GM18868 (cell line): Measurements from ENCODE around the gene ADAMTS18.
"Not testable (repeated sequence)": the region's sequence is repeated elsewhere in the genome, so short reads cannot be mapped to it uniquely, and the experiment has no call there.

Experiments used
- ATAC-seq: cut with Tn5 transposase; IDR thresholded peaks from one replicate; pipeline ENCODE4 v1.9.1; 2021; ENCODE audit warnings: mild to moderate bottlenecking, moderate library complexity; ENCODE audit not compliant: unreplicated experiment

ADAMTS18 gene

DNA sequence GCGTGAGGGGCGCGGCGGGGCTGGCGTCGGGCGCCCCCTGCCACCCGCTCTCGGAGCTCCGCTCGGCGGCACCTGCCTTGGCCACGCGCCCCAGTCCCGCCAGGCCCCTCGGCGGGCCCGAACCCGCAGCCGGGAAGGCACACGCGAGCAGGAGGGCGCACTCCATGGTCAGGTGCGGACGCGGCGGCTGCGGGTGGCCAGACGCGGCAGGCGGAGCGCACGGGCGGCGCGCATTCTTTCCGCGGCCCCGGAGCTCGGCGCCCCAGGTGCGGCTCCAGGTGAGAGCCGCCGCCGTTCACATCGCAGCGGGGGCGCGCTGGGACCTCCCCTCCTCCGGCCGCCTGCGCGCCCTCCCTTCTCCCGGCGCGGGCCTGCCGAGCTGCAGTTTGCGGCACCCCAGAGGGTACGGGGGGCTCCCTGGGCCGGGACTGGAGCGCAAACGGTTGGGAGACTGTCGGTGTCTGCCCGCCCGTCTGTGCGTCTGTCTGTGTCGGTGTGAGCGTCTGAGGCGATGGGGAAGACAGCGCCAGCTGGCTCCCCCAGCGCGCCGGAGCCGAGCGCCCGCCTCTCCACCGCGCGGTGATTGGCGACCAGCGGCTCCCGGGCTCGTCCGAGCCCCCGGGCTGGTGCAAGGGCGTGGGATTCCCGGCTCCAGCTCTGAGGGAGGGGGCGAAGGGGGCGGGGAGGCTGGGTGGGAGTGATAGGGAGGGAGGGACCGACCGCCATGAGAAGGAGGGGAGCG, at the start of gene ADAMTS18:
ADAMTS18 (minus strand) TSS at position 505 of the 742 bp plus-strand sequence; CDS start at position 166, 339 bp downstream.
- no peak for ATAC-seq

GRCh38 chr16:77480681-77481315, 46.0 kb upstream of the ADAMTS18 start:
- no peak for ATAC-seq

DNA sequence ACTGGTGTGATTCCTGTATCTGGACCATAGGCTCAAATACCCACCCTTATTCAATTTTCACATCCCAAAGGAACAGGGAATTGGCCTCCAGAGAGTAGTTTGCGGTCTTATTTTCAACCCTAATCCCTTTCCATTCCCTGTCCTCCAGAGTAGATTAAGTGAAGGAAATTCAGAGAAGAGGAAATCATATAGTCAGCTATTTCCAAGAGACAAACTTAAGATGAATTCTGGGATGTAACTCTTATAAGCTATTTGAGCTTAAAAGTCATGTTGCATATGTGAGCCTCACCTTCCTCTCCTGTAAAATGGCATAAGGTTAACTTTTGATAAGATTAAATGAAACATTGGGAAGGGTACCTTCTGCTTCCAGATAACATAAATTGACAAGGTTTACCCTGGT, 37.4 kb upstream of the ADAMTS18 start:
- no peak for ATAC-seq

- no peak for ATAC-seq
Observed at GRCh38 chr16:77470851-77471250, 36.0 kb upstream of the ADAMTS18 start.

- ATAC-seq: no peak
Observed at GRCh38 chr16:77469634-77470033, 34.8 kb upstream of the ADAMTS18 start.

- ATAC-seq: no peak
Observed at GRCh38 chr16:77468831-77469230, 34.0 kb upstream of the ADAMTS18 start.

- ATAC-seq: no peak
Observed at GRCh38 chr16:77467821-77468335, 33.0 kb upstream of the ADAMTS18 start.

DNA sequence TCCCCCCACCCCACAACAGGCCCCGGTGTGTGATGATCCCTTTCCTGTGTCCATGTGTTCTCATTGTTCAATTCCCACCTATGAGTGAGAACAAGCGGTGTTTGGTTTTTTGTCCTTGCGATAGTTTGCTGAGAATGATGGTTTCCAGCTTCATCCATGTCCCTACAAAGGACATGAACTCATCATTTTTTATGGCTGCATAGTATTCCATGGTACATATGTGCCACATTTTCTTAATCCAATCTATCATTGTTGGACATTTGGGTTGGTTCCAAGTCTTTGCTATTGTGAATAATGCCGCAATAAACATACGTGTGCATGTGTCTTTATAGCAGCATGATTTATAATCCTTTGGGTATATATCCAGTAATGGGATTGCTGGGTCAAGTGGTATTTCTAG, 28.8 kb upstream of the ADAMTS18 start:
- not testable (repeated sequence) for ATAC-seq

- ATAC-seq: no peak
Observed at GRCh38 chr16:77462894-77463293, 28.1 kb upstream of the ADAMTS18 start.

DNA sequence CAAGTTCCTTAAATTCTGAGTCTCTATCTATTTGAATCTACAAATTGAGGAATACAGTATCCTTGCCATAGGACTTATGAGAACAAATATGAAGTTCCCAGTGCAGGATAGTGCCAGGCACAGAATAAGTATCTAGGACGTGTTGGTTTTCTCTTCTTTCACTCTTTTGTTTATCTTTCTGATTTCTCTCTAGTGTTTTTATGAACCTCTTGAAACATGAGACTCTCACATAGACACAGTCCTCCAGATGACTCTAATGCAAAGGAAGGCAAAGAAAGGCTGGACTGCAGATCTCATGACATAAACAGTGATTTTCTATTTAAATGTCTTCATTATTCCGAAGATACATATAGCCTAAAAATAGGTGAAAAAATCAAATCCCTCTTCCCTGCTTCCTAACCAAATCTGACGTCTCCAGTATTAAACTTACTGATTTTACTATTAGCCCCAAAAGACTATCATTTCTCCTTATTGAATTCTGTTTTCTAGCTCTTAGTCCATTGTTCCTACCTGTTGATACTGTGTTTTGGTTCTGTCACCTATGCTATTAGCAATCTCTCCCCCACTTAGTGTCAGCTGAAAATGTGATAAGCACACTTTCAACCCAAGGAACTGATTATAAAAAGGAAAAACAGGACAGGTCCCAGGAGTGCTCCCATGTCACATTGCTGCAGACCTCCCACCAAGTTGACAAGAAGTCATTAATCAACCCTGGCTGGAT, 24.9 kb upstream of the ADAMTS18 start:
- ATAC-seq: no peak

GRCh38 chr16:77457046-77457445, 22.2 kb upstream of the ADAMTS18 start:
- no peak for ATAC-seq

GRCh38 chr16:77452243-77452642, 17.4 kb upstream of the ADAMTS18 start:
- ATAC-seq: no peak

GRCh38 chr16:77450790-77451487, 16.1 kb upstream of the ADAMTS18 start:
- no peak for ATAC-seq

DNA sequence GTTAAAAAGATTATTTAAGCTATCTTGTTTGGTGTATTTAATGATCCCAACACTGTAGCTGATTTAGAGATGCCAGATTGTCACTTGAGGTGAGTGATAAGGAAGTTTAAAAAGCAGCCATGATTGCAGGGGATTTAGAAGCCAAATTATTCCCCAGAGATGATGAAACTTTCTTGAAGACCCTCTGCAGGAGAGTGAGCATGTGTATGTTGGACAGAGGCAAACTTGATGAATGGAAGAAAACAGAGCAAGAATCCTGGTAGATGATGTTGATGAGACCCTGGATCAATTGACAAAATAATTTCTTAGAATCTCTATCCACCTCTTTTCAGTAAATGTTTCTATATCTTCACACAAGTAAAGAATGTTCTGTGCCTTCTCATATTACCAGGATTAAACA, 14.4 kb upstream of the ADAMTS18 start:
- no peak for ATAC-seq

- no peak for ATAC-seq
Observed at GRCh38 chr16:77445324-77445723, 10.5 kb upstream of the ADAMTS18 start.

DNA sequence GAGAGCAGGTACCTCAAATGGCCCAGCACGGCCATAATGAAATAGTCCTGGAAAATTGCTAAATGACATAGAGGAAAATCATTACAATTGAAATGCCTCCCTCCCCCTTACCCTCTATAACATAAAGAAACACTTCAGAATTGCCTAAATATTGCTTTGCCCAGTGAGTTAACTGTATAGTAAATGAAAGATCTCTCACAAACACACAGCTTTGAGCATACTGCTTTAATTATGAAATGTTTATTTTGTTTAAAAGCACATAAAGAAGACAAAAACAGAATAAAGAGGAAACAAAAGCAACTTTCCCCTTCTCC, 9.3 kb upstream of the ADAMTS18 start:
- ATAC-seq: no peak

- ATAC-seq: no peak
Observed at GRCh38 chr16:77443357-77444146, 8.7 kb upstream of the ADAMTS18 start.

DNA sequence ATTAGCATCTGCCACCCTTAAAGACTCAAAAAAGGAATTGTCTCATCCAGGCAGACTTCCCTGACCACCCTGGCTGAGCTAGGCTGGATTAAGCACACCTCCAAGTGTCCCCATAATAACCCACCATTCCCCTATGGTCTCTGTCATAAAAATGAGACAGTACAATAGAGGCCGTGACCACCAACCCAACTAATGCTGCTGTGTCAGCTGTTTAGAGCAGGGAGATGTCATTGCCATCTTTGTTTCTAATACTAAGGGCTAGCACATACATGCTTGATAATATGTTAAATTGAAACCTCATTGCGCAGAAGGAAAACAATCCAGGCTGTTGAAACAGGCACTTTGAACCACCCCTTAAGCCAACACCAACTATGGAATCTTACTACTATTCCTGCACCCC, 7.2 kb upstream of the ADAMTS18 start:
- ATAC-seq: no peak

GRCh38 chr16:77439106-77439505, 4.3 kb upstream of the ADAMTS18 start:
- ATAC-seq: no peak

DNA sequence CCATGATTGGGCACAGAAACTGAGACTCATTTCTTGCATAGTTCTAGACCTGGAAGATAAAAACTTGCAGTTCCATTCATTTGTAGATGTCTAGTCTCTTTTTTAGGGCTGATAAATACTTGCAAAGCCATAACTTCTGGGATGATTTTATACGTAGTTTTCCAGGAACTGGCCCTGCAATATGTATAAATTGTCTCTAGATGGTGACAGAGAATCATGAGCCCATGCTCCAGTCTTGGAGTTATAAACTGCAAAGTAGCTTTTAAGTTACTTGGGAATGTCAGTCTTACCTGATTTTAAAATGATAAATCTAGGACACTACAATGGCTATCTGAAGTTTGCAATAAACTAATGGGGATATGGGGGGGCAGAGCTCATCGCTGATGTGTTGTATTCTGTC, 3.0 kb upstream of the ADAMTS18 start:
- ATAC-seq: no peak
